ENCODE data around the gene MAD1L1.
A peak's percentile ranks its signal among the peaks of the same experiment; 100 is the strongest.

MAD1L1 gene

GRCh38 chr7:1859266-1860035, 373.3 kb downstream of the MAD1L1 start:
- no peak for TF ChIP-seq CTCF (IDR thresholded peaks at IDR 0.05)
- H3K4me3 Mint-ChIP-seq, result no peak overlapping the region
- peaks cover 30% of the 10 kb centered on the region for H3K4me1 Mint-ChIP-seq
- no peaks in the 10 kb centered on the region for H3K9me3 Mint-ChIP-seq
- DNase-seq, result peak; percentile 1
- H3K36me3 Mint-ChIP-seq (ENCODE audit: low read depth), result no peaks in the 10 kb centered on the region
- no peak overlapping the region for H3K27ac Mint-ChIP-seq
- no peaks in the 10 kb centered on the region for H3K27me3 Mint-ChIP-seq (ENCODE audit: low read depth, poor library complexity)

- peak; percentile 4 for DNase-seq
- Mint-ChIP-seq H3K4me3 (no peak overlapping the region), H3K9me3 (no peaks in the 10 kb centered on the region), H3K36me3 (ENCODE audit: low read depth) (no peaks in the 10 kb centered on the region), H3K27ac (no peak overlapping the region), H3K27me3 (ENCODE audit: low read depth, poor library complexity) (no peaks in the 10 kb centered on the region), H3K4me1 (peaks cover 33% of the 10 kb centered on the region)
- TF ChIP-seq CTCF (IDR thresholded peaks at IDR 0.05), result no peak
Observed at GRCh38 chr7:1858435-1859265, 374.1 kb downstream of the MAD1L1 start.

DNA sequence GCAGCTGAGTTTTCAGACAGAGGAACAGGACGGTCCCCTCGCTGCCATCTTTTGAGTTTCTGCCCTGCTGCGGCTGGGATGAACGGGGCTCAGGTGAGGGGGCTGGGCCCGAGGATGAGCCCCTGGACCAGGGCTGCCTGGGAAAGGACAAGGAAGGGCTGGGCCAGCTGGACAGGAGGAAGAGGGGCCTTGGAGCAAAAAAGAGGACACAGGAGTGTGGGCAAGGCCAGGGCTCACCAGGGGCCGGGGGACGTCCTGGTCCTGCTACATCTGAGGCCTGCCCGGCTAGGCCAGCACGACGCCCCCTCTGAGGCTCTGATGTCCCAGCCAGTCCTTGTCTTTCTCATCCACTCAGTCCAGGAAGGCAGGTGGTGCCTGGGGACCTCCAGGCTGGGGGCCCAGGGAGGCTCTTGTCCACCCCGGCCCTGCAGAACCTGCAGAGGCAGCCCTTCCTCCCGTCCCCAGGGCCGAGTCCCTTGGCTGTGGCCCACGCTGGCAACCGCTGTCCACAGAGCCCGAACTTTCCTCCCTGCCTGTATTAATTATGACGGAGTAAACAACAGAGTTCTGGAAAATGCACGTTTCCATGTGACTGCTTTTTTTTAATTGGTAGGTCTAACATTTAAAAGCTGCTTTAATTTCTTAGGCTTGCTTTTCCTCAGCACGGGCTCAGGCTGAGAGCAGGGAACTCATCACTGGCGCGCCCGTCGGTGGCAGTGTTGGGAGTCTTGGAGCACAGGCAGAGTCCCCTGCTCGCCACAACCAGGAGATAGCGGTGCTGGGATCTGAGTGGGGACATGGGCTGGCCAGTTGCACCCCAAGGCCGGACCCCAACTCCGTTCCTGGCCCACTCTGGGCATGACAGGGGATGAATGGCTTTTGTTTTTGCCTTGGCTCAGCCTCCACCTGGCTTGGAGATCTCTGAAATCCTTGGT, 375.0 kb downstream of the MAD1L1 start:
- Mint-ChIP-seq H3K4me3 (no peak overlapping the region), H3K27ac (no peak overlapping the region), H3K27me3 (ENCODE audit: low read depth, poor library complexity) (no peaks in the 10 kb centered on the region), H3K4me1 (peaks cover 37% of the 10 kb centered on the region), H3K9me3 (no peaks in the 10 kb centered on the region), H3K36me3 (ENCODE audit: low read depth) (no peaks in the 10 kb centered on the region)
- TF ChIP-seq CTCF (IDR thresholded peaks at IDR 0.05), result no peak
- peak; percentile 1 for DNase-seq

- H3K4me1 Mint-ChIP-seq, result peaks cover 35% of the 10 kb centered on the region
Observed at GRCh38 chr7:1856888-1857441, 375.8 kb downstream of the MAD1L1 start.

More at GRCh38 chr7:1856888-1857441, 375.8 kb downstream of the MAD1L1 start:
- Mint-ChIP-seq H3K36me3 (ENCODE audit: low read depth) (no peaks in the 10 kb centered on the region), H3K27ac (no peak overlapping the region), H3K4me3 (no peak overlapping the region), H3K27me3 (ENCODE audit: low read depth, poor library complexity) (no peaks in the 10 kb centered on the region), H3K9me3 (no peaks in the 10 kb centered on the region)
- DNase-seq, result peak; percentile 7
- TF ChIP-seq CTCF (IDR thresholded peaks at IDR 0.05), result no peak

All from nephron progenitor cell (in vitro differentiated cells).